H9 (cell line): ENCODE data around the gene AADAT. TPM values are rescaled to one million over a fixed set of nuclear protein-coding genes. Genes with fewer than 3 reads are reported as not detected.

Experiments used
- DNase-seq: peaks from one replicate; pipeline ENCODE4 v3.0.0-alpha.2; 2017
- H2AFZ ChIP-seq: one replicate; pipeline ENCODE4 v1.6.1; 2013; ENCODE audit warnings: mild to moderate bottlenecking, low read length, control low read depth, moderate library complexity
- H2AK5ac ChIP-seq: 2 replicates; pipeline ENCODE4 v1.6.1; 2013; ENCODE audit warnings: low read length, control low read depth, mixed read lengths; ENCODE audit not compliant: insufficient read length
- H2BK120ac ChIP-seq: one replicate; pipeline ENCODE4 v1.6.1; 2013; ENCODE audit warnings: low read depth, mild to moderate bottlenecking, low read length, control low read depth, inconsistent platforms; ENCODE audit not compliant: poor library complexity, severe bottlenecking
- H2BK12ac ChIP-seq: 2 replicates; pipeline ENCODE4 v1.6.1; 2013; ENCODE audit warnings: low read length, control low read depth, mixed read lengths, low read depth; ENCODE audit not compliant: insufficient read length
- H2BK15ac ChIP-seq: 2 replicates; pipeline ENCODE4 v1.6.1; 2013; ENCODE audit warnings: low read depth, low read length, control low read depth
- H2BK20ac ChIP-seq: one replicate; pipeline ENCODE4 v1.6.1; 2013; ENCODE audit warnings: low read depth, mild to moderate bottlenecking, low read length, control low read depth, inconsistent platforms; ENCODE audit not compliant: poor library complexity, severe bottlenecking
- H2BK5ac ChIP-seq: 2 replicates; pipeline ENCODE4 v1.6.1; 2013; ENCODE audit warnings: low read length, control low read depth, mixed read lengths; ENCODE audit not compliant: insufficient read length
- H3K14ac ChIP-seq: 2 replicates; pipeline ENCODE4 v1.6.1; 2013; ENCODE audit warnings: low read length, control low read depth; ENCODE audit not compliant: insufficient read depth
- H3K18ac ChIP-seq: 2 replicates; pipeline ENCODE4 v1.6.1; 2013; ENCODE audit warnings: low read depth, mild to moderate bottlenecking, mixed read lengths, low read length, control low read depth; ENCODE audit not compliant: insufficient read length
- H3K23ac ChIP-seq: 2 replicates; pipeline ENCODE4 v1.6.1; 2013; ENCODE audit warnings: low read length, control low read depth, mixed read lengths, low read depth; ENCODE audit not compliant: insufficient read length
- H3K23me2 ChIP-seq: 2 replicates; pipeline ENCODE4 v1.6.1; 2013; ENCODE audit warnings: low read depth, mild to moderate bottlenecking, mixed read lengths, low read length, control low read depth; ENCODE audit not compliant: insufficient read length, poor library complexity, severe bottlenecking
- H3K27ac ChIP-seq: 2 replicates; pipeline ENCODE4 v1.5.1; 2013; ENCODE audit warnings: low read length, control low read depth, mixed read lengths, low read depth; ENCODE audit not compliant: insufficient read length
- H3K27me3 ChIP-seq: 2 replicates; pipeline ENCODE4 v1.6.1; 2013; ENCODE audit warnings: low read length, control low read depth, inconsistent platforms; ENCODE audit not compliant: insufficient read depth
- H3K4ac ChIP-seq: 2 replicates; pipeline ENCODE4 v1.6.1; 2013; ENCODE audit warnings: low read depth, mild to moderate bottlenecking, control low read depth, inconsistent platforms, low read length, moderate library complexity
- H3K4me1 ChIP-seq: 2 replicates; pipeline ENCODE4 v1.6.1; 2013; ENCODE audit warnings: low read length, control low read depth, inconsistent platforms; ENCODE audit not compliant: insufficient read depth
- H3K4me2 ChIP-seq: 2 replicates; pipeline ENCODE4 v1.6.1; 2013; ENCODE audit warnings: low read length, control low read depth, mixed read lengths; ENCODE audit not compliant: insufficient read length, insufficient read depth
- H3K56ac ChIP-seq: 2 replicates; pipeline ENCODE4 v1.6.1; 2013; ENCODE audit warnings: low read depth, mild to moderate bottlenecking, mixed read lengths, low read length, control low read depth; ENCODE audit not compliant: insufficient read length
- H3K79me1 ChIP-seq: 2 replicates; pipeline ENCODE4 v1.6.1; 2013; ENCODE audit warnings: low read depth, mild to moderate bottlenecking, moderate library complexity, low read length, control low read depth, inconsistent platforms; ENCODE audit not compliant: insufficient read depth, poor library complexity, severe bottlenecking
- H3K79me2 ChIP-seq: 2 replicates; pipeline ENCODE4 v1.6.1; 2013; ENCODE audit warnings: low read length, control low read depth, inconsistent platforms; ENCODE audit not compliant: insufficient read depth
- H3K9ac ChIP-seq: 2 replicates; pipeline ENCODE4 v1.6.1; 2013; ENCODE audit warnings: low read length, control low read depth, mixed read lengths; ENCODE audit not compliant: insufficient read length; ENCODE audit errors: extremely low read depth
- H3K9me3 ChIP-seq: one replicate; pipeline ENCODE4 v1.6.1; 2013; ENCODE audit warnings: low read depth, low read length, inconsistent platforms; ENCODE audit not compliant: control insufficient read depth
- H3T11ph ChIP-seq: one replicate; pipeline ENCODE4 v1.6.1; 2013; ENCODE audit warnings: mild to moderate bottlenecking, low read length, control low read depth, inconsistent platforms
- H4K20me1 ChIP-seq: one replicate; pipeline ENCODE4 v1.6.1; 2013; ENCODE audit not compliant: control insufficient read depth, insufficient read length, insufficient read depth
- H4K5ac ChIP-seq: 2 replicates; pipeline ENCODE4 v1.6.1; 2013; ENCODE audit warnings: low read depth, mild to moderate bottlenecking, mixed read lengths, low read length, control low read depth; ENCODE audit not compliant: insufficient read length
- H4K8ac ChIP-seq: replicated peaks from 2 replicates; pipeline ENCODE4 v1.6.1; 2013; ENCODE audit warnings: low read length, control low read depth, mixed read lengths, low read depth; ENCODE audit not compliant: insufficient read length
- H4K91ac ChIP-seq: 2 replicates; pipeline ENCODE4 v1.6.1; 2013; ENCODE audit warnings: low read depth, mild to moderate bottlenecking, moderate library complexity, mixed read lengths, low read length, control low read depth; ENCODE audit not compliant: insufficient read length
- H3K27ac Mint-ChIP-seq, 3 experiments: 2 replicates in 2 of 3; 3 replicates in 1 of 3; pipeline ENCODE4 v1.8.0; 2020 to 2021; ENCODE audit warnings: mixed read lengths in 3 of 3, mild to moderate bottlenecking in 1 of 3, moderate library complexity in 1 of 3
- H3K27me3 Mint-ChIP-seq: 2 replicates; pipeline ENCODE4 v1.8.0; 2021; ENCODE audit warnings: low read depth, mild to moderate bottlenecking, moderate library complexity, mixed read lengths
- H3K36me3 Mint-ChIP-seq, 3 experiments: 2 replicates in 2 of 3; 3 replicates in 1 of 3; pipeline ENCODE4 v1.8.0; 2020 to 2021; ENCODE audit warnings: low read depth in 3 of 3, mixed read lengths in 3 of 3; ENCODE audit not compliant: insufficient read depth in 1 of 3
- H3K4me1 Mint-ChIP-seq, 2 experiments: 2 replicates each; pipeline ENCODE4 v1.8.0; 2020; ENCODE audit warnings: mixed read lengths in 2 of 2
- H3K4me3 Mint-ChIP-seq, 2 experiments: 2 replicates in 1 of 2; 3 replicates in 1 of 2; pipeline ENCODE4 v1.8.0; 2020 to 2021; ENCODE audit warnings: mild to moderate bottlenecking in 2 of 2, mixed read lengths in 2 of 2, moderate library complexity in 1 of 2
- H3K9me3 Mint-ChIP-seq, 2 experiments: 2 replicates in 1 of 2; 3 replicates in 1 of 2; pipeline ENCODE4 v1.8.0; 2020; ENCODE audit warnings: mild to moderate bottlenecking in 2 of 2, mixed read lengths in 2 of 2, moderate library complexity in 1 of 2
- WGBS: extraction: QIAGEN DNeasy Blood & Tissue Kit; methylation state at CpG from one replicate; pipeline ENCODE4 v1.1.7; 2013; ENCODE audit warnings: missing lambda C conversion rate, low lambda C conversion rate, mixed read lengths; ENCODE audit not compliant: insufficient read length; ENCODE audit errors: extremely low coverage; 5-methylcytosine and 5-hydroxymethylcytosine counted together
- total RNA-seq: library from RNA; stranded (reverse); gene quantifications from 2 replicates; pipeline ENCODE4 v1.2.1, GENCODE V29; 2021
- TF ChIP-seq, protein P1 (sequence below): fragments of 200-600 bp; sonication (generic); conservative IDR thresholded peaks from 3 replicates; pipeline ENCODE4 v1.8.0; 2021; ENCODE audit warnings: antibody characterized with exemption, mild to moderate bottlenecking

Gene AADAT
- total RNA-seq, 1 experiment from 2014 or later: 14.1 TPM

DNA sequence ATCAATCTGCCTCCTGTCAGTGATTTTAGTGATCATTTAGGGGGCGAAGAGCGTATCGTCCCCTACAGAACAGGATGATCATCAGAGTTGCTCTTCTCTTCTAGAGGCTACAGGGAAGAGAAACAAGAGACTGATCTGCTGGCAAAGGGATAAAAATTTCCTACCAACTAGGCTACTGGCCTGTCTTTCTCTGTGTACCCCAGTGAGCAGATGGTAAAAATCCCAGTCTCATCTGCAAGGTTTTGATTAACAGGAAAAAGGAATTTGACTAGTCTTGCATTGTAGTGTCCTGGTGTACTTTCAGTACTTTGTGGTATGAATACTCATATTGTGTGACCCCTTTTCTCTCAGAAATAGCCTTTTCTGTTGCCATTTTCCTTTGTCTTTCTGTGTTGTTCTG lies 21.8 kb upstream of the AADAT start:
- Mint-ChIP-seq H3K9me3 (peaks cover 6 to 7% of the 10 kb centered on the region in 2 experiments), H3K4me3 (no peak overlapping the region), H3K27ac (peak overlapping the region in 2 of 3 experiments; percentile 12 to 95; a peak in 3 of 7 replicates), H3K4me1 (peaks cover 42 to 52% of the 10 kb centered on the region in 2 experiments), H3K36me3 (peaks cover 5% of the 10 kb centered on the region in 3 experiments), H3K27me3 (no peaks in the 10 kb centered on the region)
- no peaks in the 10 kb centered on the region for H3K79me1 ChIP-seq
- no peaks in the 10 kb centered on the region for H3K23me2 ChIP-seq
- H3K27me3 ChIP-seq: no peaks in the 10 kb centered on the region
- no peak overlapping the region for H3K56ac ChIP-seq
- TF ChIP-seq, protein P1, sequence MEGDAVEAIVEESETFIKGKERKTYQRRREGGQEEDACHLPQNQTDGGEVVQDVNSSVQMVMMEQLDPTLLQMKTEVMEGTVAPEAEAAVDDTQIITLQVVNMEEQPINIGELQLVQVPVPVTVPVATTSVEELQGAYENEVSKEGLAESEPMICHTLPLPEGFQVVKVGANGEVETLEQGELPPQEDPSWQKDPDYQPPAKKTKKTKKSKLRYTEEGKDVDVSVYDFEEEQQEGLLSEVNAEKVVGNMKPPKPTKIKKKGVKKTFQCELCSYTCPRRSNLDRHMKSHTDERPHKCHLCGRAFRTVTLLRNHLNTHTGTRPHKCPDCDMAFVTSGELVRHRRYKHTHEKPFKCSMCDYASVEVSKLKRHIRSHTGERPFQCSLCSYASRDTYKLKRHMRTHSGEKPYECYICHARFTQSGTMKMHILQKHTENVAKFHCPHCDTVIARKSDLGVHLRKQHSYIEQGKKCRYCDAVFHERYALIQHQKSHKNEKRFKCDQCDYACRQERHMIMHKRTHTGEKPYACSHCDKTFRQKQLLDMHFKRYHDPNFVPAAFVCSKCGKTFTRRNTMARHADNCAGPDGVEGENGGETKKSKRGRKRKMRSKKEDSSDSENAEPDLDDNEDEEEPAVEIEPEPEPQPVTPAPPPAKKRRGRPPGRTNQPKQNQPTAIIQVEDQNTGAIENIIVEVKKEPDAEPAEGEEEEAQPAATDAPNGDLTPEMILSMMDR: no peak
- H2AFZ ChIP-seq: no peak overlapping the region
- no peak overlapping the region for H3K4ac ChIP-seq
- no peak overlapping the region for H3K27ac ChIP-seq
- no peak overlapping the region for H2BK5ac ChIP-seq
- H3K4me1 ChIP-seq: peaks cover 3% of the 10 kb centered on the region; the same call in 1 of the 2 replicates
- no peak overlapping the region for H2BK15ac ChIP-seq
- H2BK120ac ChIP-seq: no peak overlapping the region
- no peak overlapping the region for H2BK20ac ChIP-seq
- H3K4me2 ChIP-seq: no peak overlapping the region
- no peak for DNase-seq
- no peak overlapping the region for H3K9ac ChIP-seq
- H3K23ac ChIP-seq: no peak overlapping the region
- no peak overlapping the region for H4K5ac ChIP-seq
- no peaks in the 10 kb centered on the region for H4K20me1 ChIP-seq
- no CpG with 5 or more reads among the region's 3 CpGs for WGBS
- H2BK12ac ChIP-seq: no peak overlapping the region
- H2AK5ac ChIP-seq: no peak overlapping the region
- H3T11ph ChIP-seq: no peak overlapping the region
- H3K9me3 ChIP-seq: no peaks in the 10 kb centered on the region
- no peak overlapping the region for H3K18ac ChIP-seq
- H3K14ac ChIP-seq: no peak overlapping the region
- no peak overlapping the region for H4K8ac ChIP-seq
- H4K91ac ChIP-seq: no peak overlapping the region
- no peaks in the 10 kb centered on the region for H3K79me2 ChIP-seq
